PC-9 (cell line): ENCODE results near the gene GLRA3. TPM values are rescaled to one million over a fixed set of nuclear protein-coding genes. Genes with fewer than 3 reads are reported as not detected.

Experiments used
- BruUV-seq: library from RNA; stranded (reverse); fragments of 400-500 nt; replicated peaks from 2 replicates; lab custom pipeline; 2021; lab: Mats Ljungman, UMichigan
- CTCF ChIA-PET: fragments of 300-600 bp; sonication (Branson Sonifier 250); formaldehyde crosslinking; loops from one replicate; lab custom pipeline; 2022; ENCODE audit warnings: antibody characterized with exemption; lab: Charles Lee
- POLR2A ChIA-PET: fragments of 300-600 bp; sonication (Branson Sonifier 250); formaldehyde crosslinking; loops from one replicate; lab custom pipeline; 2022; ENCODE audit warnings: antibody characterized with exemption; ENCODE audit not compliant: unreplicated experiment; lab: Charles Lee
- DNase-seq, 2 experiments: peaks; one replicate each; pipeline versions ENCODE4 v3.0.0 to v3.0.0-alpha.2; 2015 to 2022; ENCODE audit warnings: mixed read lengths in 1 of 2
- H2AFZ ChIP-seq: fragments of 200-600 bp; sonication (generic); 2 replicates; pipeline ENCODE4 v1.8.1; 2017; ENCODE audit warnings: antibody characterized with exemption
- H3F3A ChIP-seq: fragments of 200-600 bp; sonication (generic); 2 replicates; pipeline ENCODE4 v1.8.1; 2017; ENCODE audit warnings: antibody characterized with exemption, mild to moderate bottlenecking, low read depth; ENCODE audit not compliant: insufficient read depth
- H3K27ac ChIP-seq: fragments of 200-600 bp; sonication (generic); 2 replicates; pipeline ENCODE4 v1.6.1; 2016; ENCODE audit warnings: mixed run types
- H3K27me3 ChIP-seq: fragments of 200-600 bp; sonication (generic); 2 replicates; pipeline ENCODE4 v1.6.1; 2016; ENCODE audit warnings: low read depth, mixed run types; ENCODE audit not compliant: insufficient read depth
- H3K36me3 ChIP-seq: fragments of 200-600 bp; sonication (generic); 2 replicates; pipeline ENCODE4 v1.6.1; 2016; ENCODE audit warnings: low read depth, mixed run types
- H3K4me1 ChIP-seq: fragments of 200-600 bp; sonication (generic); replicated peaks from 2 replicates; pipeline ENCODE4 v1.6.1; 2016; ENCODE audit warnings: mixed run types; ENCODE audit not compliant: insufficient read depth
- H3K4me2 ChIP-seq: fragments of 200-600 bp; sonication (generic); 2 replicates; pipeline ENCODE4 v1.6.1; 2017; ENCODE audit warnings: mixed run types
- H3K4me3 ChIP-seq: fragments of 200-600 bp; sonication (generic); 2 replicates; pipeline ENCODE4 v1.6.1; 2016; ENCODE audit warnings: mixed run types
- H3K79me2 ChIP-seq: fragments of 200-600 bp; sonication (generic); 2 replicates; pipeline ENCODE4 v1.6.1; 2017; ENCODE audit warnings: low read depth, mixed run types
- H3K9me2 ChIP-seq: fragments of 200-600 bp; sonication (generic); 2 replicates; pipeline ENCODE4 v1.8.1; 2017; ENCODE audit warnings: mild to moderate bottlenecking; ENCODE audit not compliant: insufficient read depth
- H3K9me3 ChIP-seq: fragments of 200-600 bp; sonication (generic); 2 replicates; pipeline ENCODE4 v1.8.1; 2016; ENCODE audit warnings: low read depth; ENCODE audit not compliant: insufficient read depth
- H4K20me1 ChIP-seq: fragments of 200-600 bp; sonication (generic); 2 replicates; pipeline ENCODE4 v1.8.1; 2017; ENCODE audit not compliant: insufficient read depth
- CTCF ChIP-seq: fragments of 200-600 bp; sonication (generic); conservative IDR thresholded peaks from 2 replicates; pipeline ENCODE4 v1.6.1; 2017; ENCODE audit warnings: mixed run types, antibody characterized with exemption, mild to moderate bottlenecking, moderate library complexity
- EZH2 ChIP-seq: fragments of 200-600 bp; sonication (generic); IDR thresholded peaks from 2 replicates; pipeline ENCODE4 v1.8.0; 2017; ENCODE audit warnings: antibody characterized with exemption, low read depth
- intact Hi-C: fragments of 100-400 bp; cut with micrococcal nuclease; formaldehyde crosslinking; loops from one replicate; pipeline ENCODE4 v1.10.0; 2022; ENCODE audit not compliant: unreplicated experiment
- total RNA-seq: library from RNA; stranded (reverse); gene quantifications from 2 replicates; pipeline ENCODE4 v1.2.3, GENCODE V29; 2021

GLRA3 gene
- total RNA-seq, 1 experiment from 2014 or later, result 0.39 TPM

- no peak overlapping the region for H3K27ac ChIP-seq
- H3K4me2 ChIP-seq, result no peak overlapping the region
- H3K27me3 ChIP-seq, result no peaks in the 10 kb centered on the region
- H3K9me3 ChIP-seq, result no peaks in the 10 kb centered on the region
- H4K20me1 ChIP-seq, result no peaks in the 10 kb centered on the region
- H3F3A ChIP-seq, result no peaks in the 10 kb centered on the region
- CTCF ChIA-PET, result no interaction called here
- no peak overlapping the region for H3K4me3 ChIP-seq
- no peaks in the 10 kb centered on the region for H3K36me3 ChIP-seq
- TF ChIP-seq EZH2 (no peak), CTCF (no peak)
- intact Hi-C loops, result no loop called here
- no TSS peak for BruUV-seq
- no peak overlapping the region for H2AFZ ChIP-seq
- H3K79me2 ChIP-seq, result no peaks in the 10 kb centered on the region
- POLR2A ChIA-PET, result no interaction called here
- peaks cover 4% of the 10 kb centered on the region; the same call in 1 of the 2 replicates for H3K4me1 ChIP-seq
- H3K9me2 ChIP-seq, result no peaks in the 10 kb centered on the region
- DNase-seq, result no peak
These were observed 237.6 kb downstream of the GLRA3 start for GRCh38 chr4:174591243-174592021.

GRCh38 chr4:174590336-174590735 lies 238.7 kb downstream of the GLRA3 start:
- Histone ChIP-seq H3F3A (no peaks in the 10 kb centered on the region), H3K4me1 (peaks cover 4% of the 10 kb centered on the region; the same call in 1 of the 2 replicates), H2AFZ (no peak overlapping the region), H3K36me3 (no peaks in the 10 kb centered on the region), H3K9me3 (no peaks in the 10 kb centered on the region), H3K9me2 (no peaks in the 10 kb centered on the region), H3K27ac (no peak overlapping the region), H3K4me2 (no peak overlapping the region), H3K4me3 (no peak overlapping the region), H3K27me3 (no peaks in the 10 kb centered on the region), H3K79me2 (no peaks in the 10 kb centered on the region), H4K20me1 (no peaks in the 10 kb centered on the region)
- TF ChIP-seq CTCF, result no peak
- no peak for TF ChIP-seq EZH2
- intact Hi-C loops, result no loop called here
- CTCF ChIA-PET, result no interaction called here
- no peak for DNase-seq
- POLR2A ChIA-PET, result no interaction called here
- BruUV-seq, result no TSS peak

Other genes with a start within 250 kb of the GLRA3 start
- gene ADAM29, start 89.1 kb upstream of the GLRA3 start, total RNA-seq, result not detected in 2 replicates